Activated CD4-positive, alpha-beta T cell treated with anti-CD3 and anti-CD28 coated beads, Interleukin-2, amount 10 ng/mL, durations not matched to agents 24 days and 14 days (primary cell): Measurements from ENCODE around the gene SPCS2. TPM values are rescaled to one million over a fixed set of nuclear protein-coding genes. Genes with fewer than 3 reads are reported as not detected.
"Not testable (repeated sequence)": the region's sequence is repeated elsewhere in the genome, so short reads cannot be mapped to it uniquely, and the experiment has no call there.

Experiments used
- DNase-seq: peaks from one replicate; pipeline ENCODE4 v3.0.0; 2022
- H3K27ac Mint-ChIP-seq: one replicate; pipeline ENCODE4 v1.8.0; 2022; ENCODE audit warnings: mild to moderate bottlenecking, mixed read lengths
- H3K27me3 Mint-ChIP-seq: one replicate; pipeline ENCODE4 v1.8.0; 2022; ENCODE audit warnings: mixed read lengths
- H3K36me3 Mint-ChIP-seq: one replicate; pipeline ENCODE4 v1.8.0; 2022; ENCODE audit warnings: low read depth, mild to moderate bottlenecking, mixed read lengths
- H3K4me1 Mint-ChIP-seq: one replicate; pipeline ENCODE4 v1.8.0; 2021; ENCODE audit warnings: mixed read lengths
- H3K4me3 Mint-ChIP-seq: one replicate; pipeline ENCODE4 v1.8.0; 2022; ENCODE audit warnings: mild to moderate bottlenecking, moderate library complexity, mixed read lengths
- H3K9me3 Mint-ChIP-seq: one replicate; pipeline ENCODE4 v1.8.0; 2021; ENCODE audit warnings: mixed read lengths
- intact Hi-C: fragments of 100-400 bp; cut with micrococcal nuclease; formaldehyde crosslinking; loops from one replicate; pipeline ENCODE4 v1.15.1; 2023
- total RNA-seq: library from RNA; stranded (reverse); gene quantifications from 2 replicates; pipeline ENCODE4 v1.2.3, GENCODE V29; 2022

Gene SPCS2
- total RNA-seq, 1 donor from 2014 or later = 154 TPM

- no peak overlapping the region for H3K4me3 Mint-ChIP-seq
- H3K27me3 Mint-ChIP-seq = no peaks in the 10 kb centered on the region
- no peaks in the 10 kb centered on the region for H3K9me3 Mint-ChIP-seq
- H3K4me1 Mint-ChIP-seq = peaks cover 46% of the 10 kb centered on the region
- no peak overlapping the region for H3K27ac Mint-ChIP-seq
- no peak for DNase-seq
- intact Hi-C loops = no loop called here
- H3K36me3 Mint-ChIP-seq = peaks cover 43% of the 10 kb centered on the region
Observed at GRCh38 chr11:74957937-74958629, 9.0 kb downstream of the SPCS2 start.

- H3K27ac Mint-ChIP-seq, H3K4me3 Mint-ChIP-seq, intact Hi-C loops, H3K27me3 Mint-ChIP-seq, DNase-seq, H3K9me3 Mint-ChIP-seq: not testable (repeated sequence)
- Mint-ChIP-seq H3K4me1 (peaks cover 47% of the 10 kb centered on the region), H3K36me3 (peaks cover 47% of the 10 kb centered on the region)
Observed at GRCh38 chr11:74960128-74960527, 11.1 kb downstream of the SPCS2 start.

- Mint-ChIP-seq H3K27me3 (no peaks in the 10 kb centered on the region), H3K4me1 (peaks cover 11% of the 10 kb centered on the region), H3K27ac (no peak overlapping the region), H3K9me3 (no peaks in the 10 kb centered on the region), H3K36me3 (peaks cover 45% of the 10 kb centered on the region), H3K4me3 (no peak overlapping the region)
- no peak for DNase-seq
- intact Hi-C loops = no loop called here
Observed at GRCh38 chr11:74966651-74967050, 17.6 kb downstream of the SPCS2 start.

DNA sequence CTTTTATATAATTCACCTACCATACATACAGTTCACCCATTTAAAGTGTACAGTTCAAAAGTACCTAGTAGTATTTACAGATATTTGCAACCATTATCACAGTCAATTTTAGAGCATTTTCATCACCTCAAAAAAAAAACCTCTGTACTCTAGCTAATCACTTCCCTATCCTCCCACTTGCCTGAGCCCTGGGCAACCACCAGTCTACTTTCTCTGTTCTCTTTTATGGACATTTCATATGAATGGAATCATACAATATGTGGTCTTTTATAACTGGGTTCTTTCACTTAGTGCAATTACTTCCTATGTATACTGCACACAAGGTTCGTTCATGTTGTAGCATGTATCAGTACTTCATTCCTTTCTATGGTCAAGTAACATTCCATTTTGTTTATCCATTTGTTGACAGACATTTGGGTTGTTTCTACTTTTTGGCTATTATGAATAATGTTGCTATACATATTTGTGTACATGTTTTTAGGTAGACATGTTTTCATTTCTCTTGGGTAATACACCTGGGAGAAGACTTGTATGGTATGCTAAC, 21.9 kb downstream of the SPCS2 start:
- no peak for DNase-seq
- intact Hi-C loops = no loop called here
- Mint-ChIP-seq H3K9me3 (no peaks in the 10 kb centered on the region), H3K4me1 (peaks cover 9% of the 10 kb centered on the region), H3K4me3 (no peak overlapping the region), H3K27me3 (no peaks in the 10 kb centered on the region), H3K27ac (no peak overlapping the region), H3K36me3 (peaks cover 59% of the 10 kb centered on the region)

- H3K27ac Mint-ChIP-seq = no peak overlapping the region
- H3K4me3 Mint-ChIP-seq = no peak overlapping the region
- intact Hi-C loops = no loop called here
- DNase-seq = no peak
- no peaks in the 10 kb centered on the region for H3K27me3 Mint-ChIP-seq
- H3K4me1 Mint-ChIP-seq = peaks cover 9% of the 10 kb centered on the region
- H3K9me3 Mint-ChIP-seq = no peaks in the 10 kb centered on the region
- H3K36me3 Mint-ChIP-seq = peaks cover 62% of the 10 kb centered on the region
Observed at GRCh38 chr11:74971424-74971823, 22.4 kb downstream of the SPCS2 start.

DNA sequence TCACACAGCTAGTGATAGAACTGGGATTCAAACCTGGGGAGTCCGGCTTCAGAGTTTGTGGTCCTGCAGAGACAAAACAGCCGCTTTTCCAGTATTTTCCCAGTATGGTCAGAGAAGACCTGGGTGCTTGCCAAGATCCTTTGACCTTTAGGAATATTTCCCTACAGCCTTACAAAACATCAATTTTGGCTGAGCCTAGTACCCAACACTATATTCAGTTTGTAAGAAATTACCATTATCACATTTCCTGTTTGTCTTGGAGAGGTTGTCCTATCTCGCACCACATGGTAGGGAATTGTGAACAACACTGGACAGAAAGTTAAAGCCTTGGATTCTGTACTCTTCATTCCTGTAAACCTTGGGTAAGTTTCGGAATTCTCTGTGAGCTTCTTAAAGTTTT, 29.0 kb downstream of the SPCS2 start:
- intact Hi-C loops = no loop called here
- H3K4me1 Mint-ChIP-seq = peaks cover 8% of the 10 kb centered on the region
- peaks cover 55% of the 10 kb centered on the region for H3K36me3 Mint-ChIP-seq
- no peaks in the 10 kb centered on the region for H3K27me3 Mint-ChIP-seq
- no peak overlapping the region for H3K4me3 Mint-ChIP-seq
- no peak overlapping the region for H3K27ac Mint-ChIP-seq
- no peak for DNase-seq
- no peaks in the 10 kb centered on the region for H3K9me3 Mint-ChIP-seq

GRCh38 chr11:74980634-74981033, 31.6 kb downstream of the SPCS2 start:
- Mint-ChIP-seq H3K4me3 (no peak overlapping the region), H3K27ac (no peak overlapping the region), H3K9me3 (no peaks in the 10 kb centered on the region), H3K36me3 (peaks cover 31% of the 10 kb centered on the region), H3K4me1 (no peaks in the 10 kb centered on the region), H3K27me3 (no peaks in the 10 kb centered on the region)
- no peak for DNase-seq
- intact Hi-C loops = no loop called here

DNA sequence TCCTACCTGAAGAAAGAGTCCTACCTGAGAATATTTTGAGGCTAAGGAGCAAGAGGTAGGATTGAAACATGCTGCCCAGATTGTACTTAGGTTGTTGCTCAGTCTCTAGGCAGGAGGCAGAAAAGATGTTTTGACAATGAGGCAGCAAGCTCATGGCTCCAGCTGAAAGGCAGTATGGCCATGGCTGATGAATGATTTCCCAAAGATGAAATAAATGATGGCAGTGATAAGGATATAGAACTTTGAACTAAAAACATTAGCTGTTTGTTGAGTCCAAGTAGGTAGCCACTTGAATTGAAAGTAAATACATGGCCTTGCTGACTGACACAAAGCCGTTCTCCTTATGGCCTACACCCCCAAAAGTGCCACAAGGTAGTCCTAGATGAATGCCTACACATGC, 32.8 kb downstream of the SPCS2 start:
- H3K4me3 Mint-ChIP-seq = no peak overlapping the region
- H3K9me3 Mint-ChIP-seq = no peaks in the 10 kb centered on the region
- no peaks in the 10 kb centered on the region for H3K4me1 Mint-ChIP-seq
- no peak overlapping the region for H3K27ac Mint-ChIP-seq
- H3K36me3 Mint-ChIP-seq = peaks cover 21% of the 10 kb centered on the region
- no peak for DNase-seq
- intact Hi-C loops = no loop called here
- H3K27me3 Mint-ChIP-seq = no peaks in the 10 kb centered on the region

DNA sequence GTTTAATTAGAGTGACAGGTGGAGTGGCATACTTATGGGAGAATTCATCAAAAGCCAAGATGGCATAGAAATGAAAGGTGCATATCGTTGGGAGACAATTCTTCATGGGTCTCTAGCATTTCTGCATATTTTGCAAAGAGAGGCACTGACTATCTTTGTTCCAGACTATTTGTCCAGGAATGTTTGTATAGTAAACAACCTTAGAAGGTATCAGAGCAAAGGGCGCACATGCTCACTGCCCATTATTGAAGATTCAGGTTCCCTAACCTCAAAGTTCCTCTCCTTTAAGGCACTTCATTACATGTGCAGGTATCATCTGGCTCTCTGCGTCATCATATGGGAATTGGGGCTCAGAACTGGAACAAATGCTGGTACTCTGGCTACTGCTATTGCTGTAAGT, 35.0 kb downstream of the SPCS2 start:
- Mint-ChIP-seq H3K36me3 (peaks cover 12% of the 10 kb centered on the region), H3K9me3 (no peaks in the 10 kb centered on the region), H3K27ac (no peak overlapping the region), H3K4me1 (peaks cover 2% of the 10 kb centered on the region), H3K4me3 (no peak overlapping the region), H3K27me3 (no peaks in the 10 kb centered on the region)
- DNase-seq = no peak
- intact Hi-C loops = no loop called here

DNA sequence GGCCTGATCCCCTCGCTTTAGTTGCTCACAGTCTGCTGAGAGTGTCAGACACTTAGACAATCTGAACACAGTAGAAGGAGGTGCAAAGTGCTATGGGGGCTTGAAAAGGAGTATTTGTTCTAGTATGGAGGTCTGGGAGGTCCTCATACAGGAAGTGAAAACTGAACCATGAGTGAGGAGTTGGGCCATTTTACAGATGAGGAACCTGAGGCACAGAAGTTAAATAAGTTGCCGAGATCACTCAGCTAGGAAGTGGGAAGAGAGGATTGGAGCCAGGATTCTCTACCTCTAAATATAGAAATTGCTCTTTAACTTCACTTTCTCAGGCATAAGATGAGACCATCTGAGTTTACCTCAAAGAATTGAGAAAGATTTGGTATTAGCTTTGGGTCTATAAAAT, 35.7 kb downstream of the SPCS2 start:
- Mint-ChIP-seq H3K36me3 (peaks cover 12% of the 10 kb centered on the region), H3K4me3 (no peak overlapping the region), H3K27me3 (no peaks in the 10 kb centered on the region), H3K27ac (no peak overlapping the region), H3K9me3 (no peaks in the 10 kb centered on the region), H3K4me1 (peaks cover 6% of the 10 kb centered on the region)
- intact Hi-C loops = loop anchor here (5.0 kb wide), 1 partner anchor 57 kb away; no protein-coding TSS in a partner anchor
- no peak for DNase-seq

GRCh38 chr11:74988541-74989259, 39.6 kb downstream of the SPCS2 start, which contains the start of gene NEU3:
Gene NEU3, plus strand, starts transcription at chr11:74988933. Its CDS starts 128 bp downstream, at chr11:74989061.
- no peaks in the 10 kb centered on the region for H3K27me3 Mint-ChIP-seq
- peak within 1 kb of the TSS; percentile 97 for H3K4me3 Mint-ChIP-seq
- H3K4me1 Mint-ChIP-seq = peaks cover 27% of the 10 kb centered on the region
- peak within 1 kb of the TSS; percentile 87 for H3K27ac Mint-ChIP-seq
- peaks cover 3% of the 10 kb centered on the region for H3K36me3 Mint-ChIP-seq
- intact Hi-C loops = loop anchor here (1.0 to 5.0 kb wide), 2 partner anchors 39 to 61 kb away; partner anchors contain the start of genes SPCS2 and XRRA1
- peak; percentile 95 for DNase-seq
- H3K9me3 Mint-ChIP-seq = no peaks in the 10 kb centered on the region

DNA sequence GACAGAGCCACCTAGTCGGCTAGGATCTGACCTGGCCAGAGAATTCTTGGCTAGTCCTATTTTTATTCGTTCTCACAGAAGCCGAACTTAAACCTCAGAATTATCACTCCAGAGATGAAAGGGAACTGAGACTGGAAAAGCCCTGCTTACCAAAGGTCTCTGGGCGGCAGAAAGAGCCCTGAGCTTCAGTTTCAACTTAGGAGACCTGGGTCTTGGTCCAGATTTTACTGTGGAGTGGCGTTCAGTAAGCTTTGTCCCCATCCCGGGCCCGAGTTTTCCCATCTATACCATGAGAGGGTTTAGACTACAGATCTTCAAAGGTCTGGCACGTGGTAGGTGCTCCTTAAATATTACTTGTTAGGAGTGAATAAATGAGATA, 40.2 kb downstream of the SPCS2 start:
- H3K4me3 Mint-ChIP-seq = peak overlapping the region; percentile 97
- H3K9me3 Mint-ChIP-seq = no peaks in the 10 kb centered on the region
- peak overlapping the region; percentile 87 for H3K27ac Mint-ChIP-seq
- DNase-seq = no peak
- no peaks in the 10 kb centered on the region for H3K27me3 Mint-ChIP-seq
- peaks cover 3% of the 10 kb centered on the region for H3K36me3 Mint-ChIP-seq
- intact Hi-C loops = loop anchor here (5.0 kb wide), 1 partner anchor 62 kb away; no protein-coding TSS in a partner anchor
- peaks cover 27% of the 10 kb centered on the region for H3K4me1 Mint-ChIP-seq

DNA sequence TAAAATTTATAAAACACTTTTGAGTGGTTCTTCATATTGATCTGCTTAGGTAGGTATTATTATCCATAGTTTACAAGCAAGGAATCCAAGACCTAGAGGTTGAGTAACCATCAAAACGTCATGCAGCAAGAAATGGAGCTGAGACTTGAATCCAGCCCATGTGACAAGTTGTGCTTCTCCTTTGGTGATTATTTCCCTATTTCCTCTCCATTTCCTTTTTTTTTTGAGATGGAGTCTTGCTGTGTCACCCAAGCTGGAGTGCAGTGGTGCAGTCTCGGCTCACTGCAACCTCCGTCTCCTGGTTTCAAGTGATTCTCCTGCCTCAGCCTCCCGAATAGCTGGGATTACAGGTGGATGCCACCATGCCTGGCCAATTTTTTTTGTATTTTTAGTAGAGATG, 41.1 kb downstream of the SPCS2 start:
- H3K27me3 Mint-ChIP-seq, H3K9me3 Mint-ChIP-seq, intact Hi-C loops, DNase-seq, H3K27ac Mint-ChIP-seq, H3K36me3 Mint-ChIP-seq: not testable (repeated sequence)
- peak overlapping the region; percentile 97 for H3K4me3 Mint-ChIP-seq
- H3K4me1 Mint-ChIP-seq = peaks cover 30% of the 10 kb centered on the region

DNA sequence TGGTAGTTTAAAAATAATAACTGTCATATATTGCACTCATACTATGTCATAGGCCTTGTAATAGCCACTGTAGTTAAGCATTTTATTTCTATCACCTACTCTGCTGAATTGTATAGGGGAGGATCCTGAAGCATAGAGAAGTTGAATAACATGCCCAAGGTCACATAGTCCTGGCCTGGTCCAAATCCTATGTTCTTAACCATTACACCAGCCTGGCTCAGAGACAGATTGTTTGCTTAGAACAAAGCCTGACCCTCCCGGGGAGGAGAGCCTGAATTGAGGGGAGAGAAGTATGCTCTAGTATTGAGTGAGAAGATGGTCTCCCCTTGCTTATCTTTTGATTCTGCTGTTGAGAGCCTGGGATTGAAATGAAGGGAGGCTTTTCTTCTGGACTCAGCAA, 41.9 kb downstream of the SPCS2 start:
- DNase-seq = no peak
- Mint-ChIP-seq H3K4me1 (peaks cover 30% of the 10 kb centered on the region), H3K9me3 (no peaks in the 10 kb centered on the region), H3K27me3 (no peaks in the 10 kb centered on the region), H3K36me3 (peaks cover 12% of the 10 kb centered on the region), H3K4me3 (no peak overlapping the region), H3K27ac (no peak overlapping the region)
- intact Hi-C loops = no loop called here
